ENCODE data around the gene CHFR.
"Not testable (repeated sequence)": the region's sequence is repeated elsewhere in the genome, so short reads cannot be mapped to it uniquely, and the experiment has no call there.

The CHFR gene

GRCh38 chr12:132908145-132909029 lies 21.0 kb upstream of the CHFR start:
- peak; percentile 86 for DNase-seq (ENCODE audit: low read depth)
- peak overlapping the region; percentile 43 for H3K4me3 ChIP-seq (ENCODE audit: low read depth, low read length)
- TF ChIP-seq MAX (IDR thresholded peaks at IDR 0.05; ENCODE audit: low read depth, low read length) (no peak), CTCF (IDR thresholded peaks at IDR 0.05; ENCODE audit: low read depth, low read length) (no peak), MYC (IDR thresholded peaks at IDR 0.05; ENCODE audit: low read depth, low read length) (no peak), POLR2A (IDR thresholded peaks at IDR 0.05; ENCODE audit: extremely low read depth, insufficient read length) (no peak)

- H3K4me3 ChIP-seq (ENCODE audit: low read depth, low read length): not testable (repeated sequence)
These were observed 20.4 kb upstream of the CHFR start for GRCh38 chr12:132907789-132908144.

GRCh38 chr12:132907216-132907615 lies 19.8 kb upstream of the CHFR start:
- no peak for TF ChIP-seq MAX (IDR thresholded peaks at IDR 0.05; ENCODE audit: low read depth, low read length)
- TF ChIP-seq MYC (IDR thresholded peaks at IDR 0.05; ENCODE audit: low read depth, low read length): no peak
- no peak for TF ChIP-seq POLR2A (IDR thresholded peaks at IDR 0.05; ENCODE audit: extremely low read depth, insufficient read length)
- TF ChIP-seq CTCF (IDR thresholded peaks at IDR 0.05; ENCODE audit: low read depth, low read length): no peak
- DNase-seq (ENCODE audit: low read depth): no peak
- H3K4me3 ChIP-seq (ENCODE audit: low read depth, low read length): no peak overlapping the region

More at GRCh38 chr12:132907789-132908144, 20.4 kb upstream of the CHFR start:
- DNase-seq (ENCODE audit: low read depth): not testable (repeated sequence)

- no peak overlapping the region for H3K4me3 ChIP-seq (ENCODE audit: low read depth, low read length)
- no peak for DNase-seq (ENCODE audit: low read depth)
- no peak for TF ChIP-seq POLR2A (IDR thresholded peaks at IDR 0.05; ENCODE audit: extremely low read depth, insufficient read length)
- TF ChIP-seq MYC (IDR thresholded peaks at IDR 0.05; ENCODE audit: low read depth, low read length): no peak
- no peak for TF ChIP-seq MAX (IDR thresholded peaks at IDR 0.05; ENCODE audit: low read depth, low read length)
- TF ChIP-seq CTCF (IDR thresholded peaks at IDR 0.05; ENCODE audit: low read depth, low read length): peak; percentile 6
These were observed 17.4 kb upstream of the CHFR start for GRCh38 chr12:132904718-132905328.

GRCh38 chr12:132899033-132899432 lies 11.6 kb upstream of the CHFR start:
- TF ChIP-seq MAX (IDR thresholded peaks at IDR 0.05; ENCODE audit: low read depth, low read length) (no peak), MYC (IDR thresholded peaks at IDR 0.05; ENCODE audit: low read depth, low read length) (no peak), CTCF (IDR thresholded peaks at IDR 0.05; ENCODE audit: low read depth, low read length) (no peak), POLR2A (IDR thresholded peaks at IDR 0.05; ENCODE audit: extremely low read depth, insufficient read length) (no peak)
- no peak overlapping the region for H3K4me3 ChIP-seq (ENCODE audit: low read depth, low read length)
- DNase-seq (ENCODE audit: low read depth): no peak

- TF ChIP-seq MAX (IDR thresholded peaks at IDR 0.05; ENCODE audit: low read depth, low read length): no peak
- TF ChIP-seq POLR2A (IDR thresholded peaks at IDR 0.05; ENCODE audit: extremely low read depth, insufficient read length): no peak
- no peak for TF ChIP-seq MYC (IDR thresholded peaks at IDR 0.05; ENCODE audit: low read depth, low read length)
- TF ChIP-seq CTCF (IDR thresholded peaks at IDR 0.05; ENCODE audit: low read depth, low read length): no peak
- no peak overlapping the region for H3K4me3 ChIP-seq (ENCODE audit: low read depth, low read length)
- DNase-seq (ENCODE audit: low read depth): no peak
These were observed 1.4 kb upstream of the CHFR start for GRCh38 chr12:132888852-132889251.
